HCT116 (cell line): ENCODE results near the gene DMD.

Experiments
- CEBPB ChIP-seq: IDR thresholded peaks from 2 replicates; pipeline ENCODE4 v1.6.1; 2012; ENCODE audit warnings: low read depth
- CTCF ChIP-seq, 3 experiments: fragments of 200-600 bp in 1 of 3; sonication (generic) in 1 of 3; IDR thresholded peaks in 2 of 3; conservative IDR thresholded peaks in 1 of 3; 2 replicates each; pipeline ENCODE4 v1.5.1; 2012 to 2017; ENCODE audit warnings: low read depth in 2 of 3, low read length in 2 of 3, antibody characterized with exemption in 1 of 3, borderline replicate concordance in 1 of 3, control low read depth in 1 of 3, mild to moderate bottlenecking in 1 of 3, mixed read lengths in 1 of 3, mixed run types in 1 of 3, moderate library complexity in 1 of 3; ENCODE audit not compliant: insufficient read depth in 1 of 3
- EZH2 ChIP-seq: fragments of 200-600 bp; sonication (generic); IDR thresholded peaks from 2 replicates; pipeline ENCODE4 v1.6.1; 2017; ENCODE audit warnings: antibody characterized with exemption, mixed run types
- EZH2phosphoT487 ChIP-seq: fragments of 200-600 bp; IDR thresholded peaks from 2 replicates; pipeline ENCODE4 v1.6.1; 2018; ENCODE audit warnings: antibody characterized with exemption, borderline replicate concordance
- POLR2A ChIP-seq: IDR thresholded peaks from 2 replicates; pipeline ENCODE4 v1.7.0; 2011; ENCODE audit warnings: borderline replicate concordance; ENCODE audit not compliant: insufficient read depth, insufficient read length; ENCODE audit errors: extremely low read depth
- POLR2AphosphoS5 ChIP-seq: IDR thresholded peaks from 2 replicates; pipeline ENCODE4 v1.6.1; 2011; ENCODE audit warnings: mild to moderate bottlenecking, low read depth, low read length, moderate library complexity
- RAD21 ChIP-seq: IDR thresholded peaks from 2 replicates; pipeline ENCODE4 v1.6.1; 2012; ENCODE audit warnings: low read depth, mild to moderate bottlenecking
- REST ChIP-seq: IDR thresholded peaks from 2 replicates; pipeline ENCODE4 v1.6.1; 2012; ENCODE audit warnings: low read depth
- SIN3A ChIP-seq: IDR thresholded peaks from 2 replicates; pipeline ENCODE4 v1.6.1; 2012; ENCODE audit warnings: low read depth
- YY1 ChIP-seq: IDR thresholded peaks from 2 replicates; pipeline ENCODE4 v1.6.1; 2011; ENCODE audit warnings: low read length, low read depth, moderate library complexity, mild to moderate bottlenecking; ENCODE audit not compliant: insufficient replicate concordance; ENCODE audit errors: extremely low read depth
- ZNF274 ChIP-seq: fragments of 200-500 bp; sonication (Bioruptor generic); IDR thresholded peaks from 2 replicates; pipeline ENCODE4 v1.6.1; 2014; ENCODE audit warnings: mild to moderate bottlenecking, low read depth, low read length, inconsistent platforms
- TF ChIP-seq, protein P1 (sequence below): IDR thresholded peaks from 2 replicates; pipeline ENCODE4 v1.6.1; 2012

GRCh38 chrX:31516527-31516926 is 1694.8 kb downstream of the DMD start:
- TF ChIP-seq CTCF (IDR thresholded peaks at IDR 0.05 in 2 of 3, conservative IDR thresholded peaks at IDR 0.05 in 1 of 3; ENCODE audit: borderline replicate concordance in 1 of 3, insufficient read depth in 1 of 3, low read depth in 2 of 3, low read length in 2 of 3) (no peak), ZNF274 (no peak), SIN3A (no peak), EZH2 (no peak), EZH2phosphoT487 (no peak), RAD21 (no peak), REST (no peak), POLR2A (no peak), POLR2AphosphoS5 (no peak), YY1 (no peak), CEBPB (no peak)
- TF ChIP-seq, protein P1, sequence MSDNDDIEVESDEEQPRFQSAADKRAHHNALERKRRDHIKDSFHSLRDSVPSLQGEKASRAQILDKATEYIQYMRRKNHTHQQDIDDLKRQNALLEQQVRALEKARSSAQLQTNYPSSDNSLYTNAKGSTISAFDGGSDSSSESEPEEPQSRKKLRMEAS = no peak
